ENCODE data around the gene MEIKIN.

Gene MEIKIN, protein sequence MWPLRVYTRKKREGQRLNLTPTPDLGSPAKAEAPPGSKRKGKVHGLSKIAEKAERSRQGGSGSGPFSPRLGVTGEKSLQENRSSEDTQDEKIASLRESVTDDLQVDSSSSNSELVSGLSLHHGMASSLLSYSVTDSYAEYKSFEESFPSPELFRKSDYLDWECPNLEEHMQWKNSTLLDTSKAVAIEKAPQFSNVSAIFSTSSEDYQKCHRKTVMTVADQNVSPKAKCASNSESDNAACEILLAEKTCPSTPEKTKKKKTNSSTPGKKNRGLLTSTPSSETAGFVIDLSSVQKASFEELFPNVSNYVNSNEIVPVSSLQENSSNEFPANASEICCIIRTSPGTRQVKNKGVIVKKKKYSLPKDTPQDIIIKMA

DNA sequence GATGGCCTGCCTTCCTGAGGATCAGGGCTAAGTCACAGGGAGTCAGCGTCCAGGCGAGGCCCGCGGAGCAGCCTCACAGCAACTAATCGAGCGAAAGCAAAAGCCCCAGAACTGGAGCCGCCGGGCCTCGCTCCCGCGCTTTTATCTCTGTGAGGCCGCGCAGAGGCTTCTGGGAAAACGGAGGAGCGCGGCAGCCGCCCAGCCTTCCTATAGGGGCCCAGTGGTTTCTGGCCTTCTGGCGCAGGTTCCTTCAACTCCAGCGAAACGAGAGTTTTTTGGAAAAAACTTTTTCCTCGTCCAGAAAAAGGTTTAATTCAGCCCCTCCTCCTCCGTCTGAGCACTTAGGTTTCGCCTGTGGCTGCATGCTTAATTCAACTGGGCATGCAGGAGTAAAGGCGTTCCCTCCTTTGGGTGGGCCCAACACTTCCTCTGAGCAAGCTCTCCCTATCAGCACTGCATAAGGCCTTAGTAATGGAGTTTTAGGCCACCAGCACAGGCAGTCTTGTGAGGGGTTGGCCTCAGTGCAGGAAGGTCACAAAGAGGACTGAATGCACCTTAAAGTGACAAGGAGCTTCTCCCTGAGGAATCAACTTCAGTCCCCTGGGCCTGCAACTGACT, at the start of gene MEIKIN:
Gene MEIKIN, minus strand, starts transcription at position 113 of the 618 bp plus-strand sequence. CDS start 158 bp downstream, outside the sequence.
- DNase-seq = no peak

DNA sequence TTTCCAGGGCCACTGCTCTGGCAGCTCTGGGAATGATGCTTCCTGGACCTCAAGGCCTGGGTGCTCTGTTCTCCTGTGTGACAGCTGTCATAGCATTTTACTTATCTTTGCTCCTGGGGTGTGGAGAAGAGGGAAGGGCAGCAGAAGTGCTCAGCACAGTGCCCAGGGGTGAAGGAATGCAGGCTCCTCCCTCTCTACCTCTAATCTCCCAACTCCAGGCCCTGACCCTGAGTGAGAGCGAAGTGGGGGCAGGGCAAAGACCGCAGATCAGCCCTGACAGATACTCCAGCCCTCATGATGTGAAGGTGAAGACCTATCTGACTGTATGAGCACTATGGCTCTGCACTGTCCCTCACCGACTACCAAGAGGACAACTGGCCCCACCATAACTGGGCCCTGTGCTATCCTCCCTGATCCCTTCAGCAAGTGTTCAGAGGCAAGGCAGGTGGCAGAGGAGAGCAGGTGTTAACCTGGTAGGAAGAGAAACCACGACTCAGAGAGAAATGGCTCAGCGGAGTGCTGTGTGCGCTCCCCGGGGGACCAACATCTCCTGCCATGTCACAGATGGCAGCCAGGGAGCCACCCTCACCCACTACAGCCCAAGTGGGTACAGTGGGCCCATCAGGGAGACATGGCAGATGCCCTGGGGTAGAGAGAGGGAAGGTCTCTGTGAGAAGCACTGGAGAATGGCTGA, 49.2 kb upstream of the MEIKIN start:
- no peak for DNase-seq

DNA sequence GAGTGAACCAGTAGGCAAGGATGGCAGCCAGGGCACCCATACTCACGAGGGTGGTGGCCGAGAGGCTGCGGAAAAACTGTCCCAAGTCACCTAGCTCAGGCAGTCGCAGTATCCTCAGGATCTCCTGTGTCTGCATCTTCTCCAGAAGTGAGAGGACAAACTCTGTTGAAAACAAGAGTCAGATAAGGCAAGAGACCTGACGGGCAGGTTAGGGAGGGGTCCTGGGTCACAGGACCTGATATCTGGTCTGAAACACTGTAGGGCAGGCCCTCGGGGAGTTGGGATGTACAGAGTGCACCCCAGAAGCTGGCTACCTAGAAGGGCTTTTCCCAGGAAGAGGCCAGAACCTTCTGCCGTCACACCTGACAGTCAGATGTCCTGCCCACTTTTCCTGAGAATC, 48.6 kb upstream of the MEIKIN start:
- no peak for DNase-seq

DNA sequence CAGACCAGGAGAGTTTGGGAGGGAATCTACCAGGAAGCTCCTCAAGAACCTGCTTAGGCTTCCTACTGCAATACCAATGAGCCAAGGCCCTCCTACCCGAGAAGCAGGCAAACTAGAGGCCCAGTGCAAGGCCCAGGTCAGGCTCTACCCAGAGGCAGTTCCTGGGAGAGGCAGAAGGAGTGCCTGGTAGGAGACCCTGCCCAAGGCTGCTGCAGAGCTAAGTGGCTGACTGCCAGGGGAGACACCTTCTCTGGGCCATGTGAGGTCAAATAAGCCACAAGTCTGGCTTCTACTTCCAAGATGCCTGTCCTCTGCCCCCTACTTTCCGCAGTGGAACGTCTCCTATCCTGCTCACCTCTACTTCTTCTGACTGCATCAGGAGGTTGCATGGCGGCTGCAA, 48.2 kb upstream of the MEIKIN start:
- DNase-seq = no peak

DNA sequence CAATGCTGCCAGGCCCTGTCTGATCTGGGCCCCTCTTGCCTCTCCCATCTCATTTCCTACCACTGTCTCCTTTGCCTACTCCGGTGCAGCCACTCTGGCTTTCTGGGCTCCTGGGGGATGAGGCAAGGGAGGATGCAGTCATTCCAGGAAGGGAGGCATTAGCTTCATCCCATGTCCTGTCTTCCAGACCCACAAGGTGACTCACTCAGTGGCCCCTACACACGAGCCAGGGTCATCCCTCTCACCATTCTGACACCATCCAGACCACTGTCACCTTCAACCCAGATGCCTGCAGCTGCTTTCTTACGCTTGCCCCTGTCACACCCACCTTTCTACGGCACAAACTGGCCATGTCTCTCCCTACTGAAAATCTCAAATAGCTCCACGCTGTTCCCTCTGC, 46.9 kb upstream of the MEIKIN start:
- DNase-seq = no peak

DNA sequence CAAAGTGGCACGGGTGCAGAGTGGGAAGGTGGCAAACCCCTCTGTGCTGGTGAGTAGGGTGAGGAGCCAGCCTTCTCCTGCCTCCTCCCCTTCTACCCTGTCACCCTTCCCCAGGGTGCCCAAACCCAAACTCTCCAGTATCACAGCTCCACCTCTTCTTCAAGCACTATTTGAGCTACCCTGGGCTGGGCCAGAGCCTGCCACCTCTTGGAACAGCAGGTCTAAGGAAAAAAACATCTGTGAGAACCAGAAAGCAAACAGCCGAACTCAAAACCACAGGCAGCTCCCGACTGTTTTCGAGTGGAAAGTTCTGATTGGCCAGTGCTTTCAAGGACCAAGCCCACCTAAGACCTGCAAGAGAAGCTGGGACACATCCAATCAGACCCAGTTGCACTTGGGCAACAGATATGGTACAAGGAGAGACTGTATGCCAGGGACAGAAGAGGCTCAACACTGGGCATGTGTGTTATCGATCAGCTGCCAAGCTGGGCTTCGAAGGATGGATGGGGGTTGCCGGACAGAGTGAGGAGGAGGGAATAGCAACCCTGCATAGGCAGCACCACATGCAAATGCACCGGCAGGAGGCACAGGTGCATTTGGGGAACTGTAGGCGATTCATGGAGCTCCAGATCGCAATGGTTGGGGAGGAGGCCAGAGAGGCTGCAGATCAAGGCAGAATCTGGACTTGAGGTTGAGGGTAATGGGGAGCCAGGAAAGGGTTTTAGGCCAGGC, 46.3 kb upstream of the MEIKIN start:
- DNase-seq = no peak

DNA sequence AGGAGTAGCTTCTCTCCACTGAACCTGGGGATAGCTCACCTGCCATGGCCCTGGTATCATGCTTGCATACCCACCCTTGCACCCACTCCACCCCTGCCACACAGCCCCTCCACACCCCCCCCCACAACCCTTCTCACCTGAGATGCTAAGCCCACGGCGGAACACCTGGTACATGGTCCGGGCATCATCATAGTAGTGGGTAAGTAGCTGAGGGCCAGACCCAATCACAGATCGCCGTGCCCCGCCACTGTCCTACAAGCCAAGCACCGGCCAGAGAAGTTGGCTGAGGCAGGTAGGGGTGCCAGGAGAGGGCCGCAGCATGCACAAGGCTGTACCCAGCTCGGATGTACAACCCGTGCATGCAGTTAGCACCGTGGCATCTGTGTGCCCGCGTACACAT, 45.3 kb upstream of the MEIKIN start:
- DNase-seq = no peak

DNA sequence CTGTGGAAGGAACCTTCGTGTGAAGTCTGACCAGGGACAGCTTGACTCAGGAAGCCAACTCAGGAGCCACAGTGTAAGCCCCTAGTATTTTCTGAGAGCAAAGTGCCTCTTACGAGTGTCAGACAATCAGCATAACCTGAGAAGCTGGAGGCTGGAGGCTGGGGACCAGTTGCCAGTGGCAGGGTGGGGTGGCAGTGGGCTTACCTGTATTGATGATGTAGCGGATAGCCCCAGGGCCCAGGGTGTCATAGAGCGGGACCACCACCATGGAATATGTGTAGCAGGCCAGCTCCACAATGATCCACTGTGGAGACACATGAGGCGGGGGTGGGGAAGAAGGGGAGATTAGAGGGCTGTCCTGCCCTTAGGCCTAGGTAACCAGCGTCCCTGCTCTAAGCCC, 43.1 kb upstream of the MEIKIN start:
- DNase-seq = no peak

DNA sequence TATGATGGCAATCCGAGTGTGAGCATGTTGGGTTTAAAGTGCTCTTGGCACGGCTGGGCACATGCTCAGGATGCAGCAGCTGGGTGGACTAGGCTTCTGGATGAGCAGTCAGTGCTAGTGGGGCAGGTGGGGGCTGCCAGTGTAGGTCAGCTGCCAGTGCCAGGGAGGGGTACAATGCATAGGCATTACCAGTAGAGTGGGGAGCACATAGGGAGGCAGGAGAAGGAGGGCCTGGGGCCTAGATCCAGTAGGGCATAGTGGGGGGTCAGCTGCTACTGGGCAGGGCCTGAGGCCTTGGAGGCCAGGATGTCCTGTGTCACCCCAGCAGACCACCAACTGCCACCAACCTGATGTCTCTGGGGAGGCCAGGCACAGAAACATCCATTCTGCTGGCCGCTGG, 41.8 kb upstream of the MEIKIN start:
- DNase-seq = no peak

DNA sequence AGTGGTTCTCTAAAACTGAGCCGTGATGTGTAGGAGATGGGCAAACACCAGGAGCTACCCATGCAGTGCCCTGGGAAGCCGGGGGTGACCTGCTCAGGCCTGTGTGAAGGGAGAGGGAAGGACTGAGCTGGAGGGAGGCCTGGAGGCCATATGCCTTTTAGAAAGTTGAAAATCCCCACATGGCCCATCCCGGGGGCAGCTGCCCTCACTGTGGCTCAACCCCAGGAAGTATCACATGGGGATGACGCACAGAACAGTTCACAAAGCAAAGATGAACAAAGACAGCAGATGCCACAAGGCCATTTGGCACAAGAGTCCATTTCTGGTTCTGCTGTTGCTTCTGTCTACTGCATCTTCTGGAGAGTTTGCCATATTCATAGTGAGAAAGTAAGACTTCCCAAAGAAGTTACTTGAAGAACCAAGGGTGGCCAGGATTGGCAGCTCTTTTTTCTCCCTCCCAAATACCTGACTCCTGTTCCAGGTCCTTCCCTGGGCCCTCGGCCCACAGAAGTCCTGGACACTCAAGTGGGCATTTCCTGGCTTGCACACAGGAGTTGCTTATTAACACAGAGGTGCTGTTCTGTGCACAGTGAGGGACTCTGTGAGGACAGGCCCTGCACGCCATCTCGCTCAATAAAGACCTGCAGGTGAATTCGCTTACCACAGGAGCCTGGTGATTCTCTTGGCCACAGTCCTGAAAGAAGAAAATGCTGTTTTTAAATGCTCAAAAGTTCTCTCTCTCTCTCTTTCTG, 40.9 kb upstream of the MEIKIN start:
- no peak for DNase-seq

DNA sequence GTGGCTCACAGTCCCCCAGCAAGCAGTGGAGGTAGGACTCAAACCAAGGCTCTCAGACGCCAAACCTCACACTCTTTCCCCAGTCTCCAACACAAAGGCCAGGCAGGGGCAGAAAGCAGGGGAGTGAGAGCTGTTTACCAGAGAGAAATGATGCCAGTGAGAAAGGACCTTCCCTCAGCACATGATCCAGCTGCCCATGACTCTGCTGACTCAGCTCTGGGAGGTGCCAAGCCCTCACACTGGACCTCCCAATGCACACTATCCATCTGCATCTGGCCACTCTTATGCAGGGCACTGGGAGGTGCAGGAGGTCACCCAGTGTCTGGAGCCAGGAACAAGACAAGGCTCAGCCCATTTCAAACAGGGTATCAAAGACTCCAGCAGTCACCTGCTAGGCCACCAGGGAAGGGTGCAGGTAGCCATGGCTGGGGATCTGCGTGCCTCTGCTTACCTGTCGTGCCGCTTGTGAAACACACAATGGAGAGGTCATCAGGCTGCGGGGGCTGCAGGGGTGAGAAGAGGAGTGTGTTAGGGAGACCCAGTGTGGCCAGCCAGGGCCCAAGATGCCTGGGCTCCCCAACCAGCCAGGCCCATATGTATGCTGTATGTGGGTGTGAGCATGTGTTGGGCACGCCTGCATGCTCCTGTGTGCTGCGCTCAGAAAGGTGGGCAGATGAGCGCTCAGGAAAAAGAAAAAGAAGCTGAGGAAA, 39.6 kb upstream of the MEIKIN start:
- DNase-seq = no peak

DNA sequence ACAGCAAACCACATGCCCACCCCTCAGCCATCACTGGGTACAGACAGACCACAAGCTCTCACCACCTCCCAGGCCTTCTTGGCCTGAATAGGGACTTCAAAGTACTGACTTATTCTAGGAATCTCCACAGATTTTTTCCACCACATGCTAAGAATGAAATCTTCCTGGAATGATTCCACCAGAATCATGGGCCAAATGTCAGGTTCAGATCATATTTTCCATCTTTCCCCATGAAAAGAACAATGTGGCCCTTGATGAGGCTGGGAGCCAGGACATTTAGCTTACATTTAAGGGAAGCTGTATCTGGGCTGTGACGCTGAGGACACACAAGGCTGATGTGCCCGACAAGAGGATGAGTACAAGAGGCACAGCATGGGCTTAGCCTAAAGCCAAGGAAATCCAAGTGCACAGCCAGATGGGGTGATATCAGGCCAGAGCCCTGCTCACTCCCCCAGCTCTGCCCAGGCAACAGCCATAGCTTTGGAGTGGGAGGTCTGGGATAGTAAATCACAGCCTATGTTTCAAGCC, 37.8 kb upstream of the MEIKIN start:
- no peak for DNase-seq

DNA sequence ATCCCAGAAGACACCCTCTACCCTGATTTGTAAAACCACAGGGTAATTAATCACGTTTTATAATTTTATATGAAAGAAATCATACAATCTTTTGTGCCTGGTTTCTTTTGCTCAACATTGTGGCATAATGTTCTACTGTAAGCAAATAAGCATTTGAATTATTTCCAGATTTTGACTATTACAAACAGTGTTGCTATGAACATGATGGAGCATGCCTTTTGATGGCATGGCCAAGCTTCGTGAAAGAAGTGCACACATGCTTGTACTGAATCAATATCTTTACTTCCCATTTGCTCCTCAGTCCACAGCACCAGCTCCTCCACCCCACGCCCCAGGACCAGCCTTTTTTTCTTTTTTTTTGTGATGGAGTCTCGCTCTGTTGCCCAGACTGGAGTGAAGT, 36.1 kb upstream of the MEIKIN start:
- DNase-seq = no peak

DNA sequence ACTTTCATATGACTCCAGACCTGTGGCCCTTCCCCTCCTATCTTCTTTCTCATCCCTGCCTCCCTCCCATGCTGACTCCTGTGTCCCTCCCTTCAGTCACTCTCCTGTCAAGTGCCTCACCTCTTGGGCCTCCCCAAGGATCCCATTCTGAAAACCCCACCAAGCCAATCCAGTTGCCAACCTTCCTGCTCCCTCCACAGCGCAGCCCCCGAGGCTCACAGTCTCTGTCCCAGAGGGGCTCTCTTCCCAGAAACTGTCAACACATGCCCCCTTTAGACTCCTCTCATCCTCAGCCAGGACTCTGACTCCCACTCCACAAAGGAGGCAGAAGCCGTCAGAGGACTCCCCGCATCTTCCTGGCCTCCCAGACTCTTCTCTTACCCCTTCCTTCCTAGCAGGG, 35.2 kb upstream of the MEIKIN start:
- no peak for DNase-seq

DNA sequence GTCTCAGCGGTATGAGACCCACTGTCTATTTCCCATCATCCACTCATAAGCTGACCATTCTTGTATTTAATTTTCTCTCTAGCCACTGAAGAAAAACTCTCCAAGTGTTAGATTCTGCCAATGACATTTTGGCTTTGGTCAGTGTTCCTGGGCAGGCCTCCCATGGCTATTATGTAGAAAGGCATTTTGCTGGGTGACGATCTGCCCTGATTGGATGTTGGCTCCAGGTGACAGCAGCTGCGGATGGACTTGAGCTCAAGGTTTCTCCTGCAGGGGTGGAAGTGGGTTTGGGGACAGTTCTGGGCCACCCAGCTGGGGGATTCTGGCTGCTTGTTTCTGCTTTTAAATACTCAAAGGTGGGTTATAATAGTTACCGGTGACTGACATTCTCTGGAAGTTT, 34.4 kb upstream of the MEIKIN start:
- DNase-seq = no peak

DNA sequence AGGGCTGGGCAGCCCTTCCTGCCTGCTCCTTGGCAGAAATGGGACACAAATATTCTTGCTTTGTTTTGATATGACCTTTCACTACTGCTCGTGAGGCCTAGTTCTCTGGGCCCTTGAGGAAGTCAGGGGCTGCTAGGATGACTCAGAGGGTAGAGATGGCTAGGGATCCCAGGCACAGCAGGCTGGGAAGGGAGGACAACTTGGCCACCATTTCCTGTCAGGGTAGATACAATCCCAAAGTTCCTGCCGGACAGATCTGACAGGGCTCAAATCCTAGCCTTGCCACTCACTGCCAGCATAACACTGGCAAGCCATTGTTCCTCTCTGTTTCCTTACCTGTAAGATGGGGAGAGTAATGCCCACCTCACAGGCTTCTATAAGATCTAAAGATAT, 31.7 kb upstream of the MEIKIN start:
- no peak for DNase-seq

DNA sequence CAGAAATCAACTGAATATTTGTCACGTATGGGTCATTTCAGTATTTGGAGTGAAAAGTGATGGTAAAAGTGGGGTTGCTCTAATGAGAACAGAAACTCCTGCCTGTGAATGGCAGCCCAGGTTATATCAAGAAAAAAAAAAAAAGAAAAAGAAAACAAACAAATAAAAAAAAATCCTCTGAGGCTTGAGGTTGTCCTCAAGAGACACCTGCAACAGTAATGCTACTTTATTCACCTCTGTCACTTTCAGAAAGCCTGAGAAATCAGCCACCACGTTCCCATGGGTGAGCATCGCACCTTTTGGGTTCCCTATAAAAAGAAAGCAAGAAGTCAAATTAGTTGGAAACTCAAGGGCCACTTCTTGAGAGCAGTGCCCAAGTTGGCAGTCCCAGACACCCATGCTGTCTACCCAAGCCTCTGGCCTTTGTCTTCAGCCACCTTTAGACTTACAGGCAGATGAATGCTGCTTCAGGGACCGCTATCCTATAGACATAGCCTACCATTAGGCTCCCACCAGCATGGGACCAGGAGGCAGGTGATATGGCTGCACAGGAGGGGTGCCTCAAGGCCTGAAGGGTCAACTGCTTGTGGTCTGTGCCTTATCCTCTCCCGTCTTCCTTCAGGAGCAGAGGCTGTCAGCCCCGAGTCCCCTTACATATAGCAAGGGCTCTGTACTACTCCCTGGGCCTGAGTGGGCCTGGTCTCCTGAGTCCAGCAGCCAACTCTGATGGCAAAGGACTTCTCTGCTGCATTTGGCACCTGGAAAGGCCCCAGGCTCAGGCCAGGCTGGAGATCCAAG, 31.1 kb upstream of the MEIKIN start:
- no peak for DNase-seq

DNA sequence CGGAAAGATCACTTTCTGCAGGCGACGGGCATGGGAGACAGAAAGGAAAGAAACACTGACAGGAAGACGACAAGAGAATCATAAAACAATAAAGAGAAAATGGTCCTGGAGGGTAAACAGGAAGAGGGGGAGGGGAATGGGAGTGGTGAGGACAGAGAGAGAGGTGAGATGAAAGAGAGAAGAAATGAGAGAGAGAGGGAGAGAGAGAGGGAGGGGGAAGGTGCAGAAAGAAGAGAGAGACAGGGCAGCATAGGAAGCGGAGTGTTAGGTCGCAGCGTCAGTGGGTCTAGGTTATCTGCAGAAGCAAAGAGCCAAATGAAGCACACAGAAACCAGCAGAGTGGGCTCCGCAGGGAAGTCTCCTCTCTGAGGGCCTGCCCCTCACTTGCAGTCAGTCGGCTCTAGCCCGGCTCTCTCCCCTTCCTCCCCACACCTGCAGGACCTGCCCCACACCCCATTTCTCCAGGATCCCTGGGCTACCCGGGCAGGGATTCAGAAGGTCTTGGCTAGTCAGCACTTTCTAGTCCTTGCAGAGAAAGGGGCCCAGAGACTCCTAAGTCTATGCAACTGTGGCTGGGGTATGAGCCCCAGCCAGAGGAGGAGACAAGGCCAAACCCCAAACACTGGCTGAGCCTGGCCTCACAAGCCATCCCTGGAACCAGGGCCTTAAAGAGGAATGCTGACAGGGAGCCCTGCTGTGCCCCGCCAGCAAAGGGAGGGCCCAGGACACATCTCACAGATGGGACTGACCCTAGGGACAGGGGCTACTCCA, 29.7 kb upstream of the MEIKIN start:
- no peak for DNase-seq

DNA sequence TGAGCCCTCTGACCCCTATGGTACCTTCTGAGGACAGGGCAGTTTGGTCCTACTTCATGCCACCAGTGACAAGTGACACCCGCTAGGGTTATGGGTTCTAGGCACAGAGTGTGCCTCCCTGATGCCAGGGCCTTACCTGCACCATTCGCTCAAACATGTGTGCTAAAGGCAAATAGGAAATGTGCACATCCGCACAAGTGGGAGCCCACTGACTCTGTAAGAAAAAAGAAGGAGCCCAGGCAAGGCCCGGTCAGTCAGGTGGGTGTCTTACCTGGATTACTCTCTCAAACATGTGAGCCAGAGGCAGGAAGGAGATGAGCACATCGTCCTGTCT, 29.1 kb upstream of the MEIKIN start:
- DNase-seq = no peak

DNA sequence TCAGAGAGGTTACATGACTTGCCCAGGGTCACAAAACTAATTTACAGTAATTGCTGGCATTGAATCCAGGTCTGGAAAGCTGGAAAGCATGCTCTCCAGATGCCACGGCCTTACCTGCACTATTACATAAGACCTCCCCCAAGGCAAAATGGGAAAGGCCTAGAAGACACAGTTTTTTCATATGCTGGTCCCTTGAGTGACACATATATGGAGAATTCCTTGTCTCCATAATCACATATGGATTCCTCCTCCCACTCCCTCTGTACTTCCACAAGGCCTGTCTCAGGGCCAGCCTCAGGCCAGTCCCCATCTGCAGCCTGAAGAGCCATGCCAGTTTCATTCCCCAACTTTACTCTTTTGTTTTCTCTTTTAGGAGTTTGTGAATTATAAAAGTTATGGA, 28.6 kb upstream of the MEIKIN start:
- no peak for DNase-seq
